Articular chondrocyte of knee joint (primary cell): ENCODE measurements around the gene AP1G1. TPM values are rescaled to one million over a fixed set of nuclear protein-coding genes. Genes with fewer than 3 reads are reported as not detected.

Source experiments
- small RNA-seq: library from RNA; depleted of rRNA; stranded (forward); fragments of <200 nt; gene quantifications from one replicate; pipeline ENCODE3, GENCODE V24; 2012
- total RNA-seq: library from RNA; depleted of rRNA; stranded (reverse); fragments of >200 nt; gene quantifications from 2 replicates; pipeline ENCODE4 v1.2.3, GENCODE V29; 2012

AP1G1 gene
- total RNA-seq, result 101 and 103 TPM in 2 replicates

DNA sequence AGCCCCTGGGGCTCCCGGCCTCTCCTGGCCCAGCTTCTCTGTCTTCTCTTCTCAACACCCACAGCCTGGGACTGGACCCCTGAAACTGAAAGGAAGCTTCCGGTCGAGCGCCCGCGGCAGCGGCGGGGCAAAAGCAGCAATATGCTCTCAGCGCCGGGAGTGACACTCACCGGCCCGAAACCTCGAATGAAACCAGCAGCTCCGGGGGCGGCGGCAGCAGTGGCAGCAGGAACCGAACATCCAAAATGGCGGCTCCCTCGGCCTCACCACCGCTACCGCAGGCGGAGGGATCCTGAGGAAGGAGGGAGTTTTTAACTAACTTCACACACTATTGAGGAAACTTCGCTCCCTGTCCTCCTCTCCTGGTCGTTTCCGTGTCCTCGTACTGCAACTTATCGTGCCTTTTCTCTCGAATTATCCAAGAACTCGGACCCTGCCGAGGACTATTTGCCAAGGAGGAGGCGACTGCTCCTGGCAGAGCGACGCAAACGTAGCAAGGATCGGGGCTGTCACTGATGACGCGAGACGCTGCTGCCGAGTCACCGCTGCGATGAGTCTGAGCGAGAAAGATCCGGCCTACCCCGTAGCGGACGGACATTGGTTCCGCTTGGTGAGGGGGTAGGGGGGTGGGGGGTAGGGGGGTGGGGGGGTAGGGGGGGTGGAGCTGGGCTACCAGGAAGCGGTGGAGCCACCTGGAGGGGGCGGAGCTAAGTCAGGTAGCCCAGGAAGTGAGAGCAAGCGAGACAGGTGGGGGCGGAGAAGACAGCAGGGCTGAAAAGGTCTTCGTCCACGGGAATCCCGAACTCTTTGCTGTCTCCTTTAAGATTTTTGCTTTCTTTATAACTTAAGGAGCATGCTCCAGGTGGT is at the start of gene AP1G1:
Gene AP1G1, minus strand, starts transcription at position 242 of the 867 bp plus-strand sequence. CDS start 19,355 bp downstream, outside the sequence.

GRCh38 chr16:71845639-71846430 is 37.2 kb upstream of the AP1G1 start, which contains the start of gene ATXN1L:
Gene ATXN1L, plus strand, starts transcription at chr16:71845976. Its CDS starts 3,765 bp downstream, at chr16:71849741.

GRCh38 chr16:71724320-71724751 is 84.3 kb downstream of the AP1G1 start, which contains the start of gene PHLPP2:
Gene PHLPP2, minus strand, starts transcription at chr16:71724701. Its CDS starts 9,906 bp downstream, at chr16:71714795.

Small RNA genes lying within 50 kb of the gene (small RNA-seq; reads per million reads assigned to genes)
- gene AC010653.3 (not detected), gene SNORA70D (not detected), gene SNORD71 (1,501 reads per million, percentile 99 among the genes with 10 or more reads in this experiment)

Other genes with a start within 250 kb of the AP1G1 start
- gene TAT, start 231.7 kb downstream of the AP1G1 start, total RNA-seq, result not detected in 2 replicates
- gene MARVELD3, start 182.7 kb downstream of the AP1G1 start, total RNA-seq, result 0.11 TPM in 1 of 2 replicates, not detected in the other
- gene PHLPP2, start 84.1 kb downstream of the AP1G1 start, total RNA-seq, result 13.5 and 14.2 TPM in 2 replicates
- gene ATXN1L, start 37.1 kb upstream of the AP1G1 start, total RNA-seq, result 13.9 and 16.6 TPM in 2 replicates
- 4.7 and 5.9 TPM in 2 replicates for gene ZNF821, start 75.3 kb upstream of the AP1G1 start, total RNA-seq
- gene IST1, start 86.7 kb upstream of the AP1G1 start, total RNA-seq, result 173 and 218 TPM in 2 replicates
- under 0.01 TPM in 1 of 2 replicates, not detected in the other for gene PKD1L3, start 191.6 kb upstream of the AP1G1 start, total RNA-seq
- gene DHODH, start 199.9 kb upstream of the AP1G1 start, total RNA-seq, result 2.7 and 3.0 TPM in 2 replicates
- gene HP, start 245.7 kb upstream of the AP1G1 start, total RNA-seq, result 0.11 TPM in 1 of 2 replicates, not detected in the other